ENCODE measurements around the gene MAP7.

Gene MAP7

GRCh38 chr6:136550330-136551071 lies at the start of gene MAP7:
TSS of gene MAP7 (minus strand) at chr6:136550422. CDS start at chr6:136550408, 14 bp downstream.
- H3K4me3 ChIP-seq (ENCODE audit: control insufficient read depth, low read depth, low read length) = peak within 1 kb of the TSS; percentile 52
- peak; percentile 38 for TF ChIP-seq CTCF (IDR thresholded peaks at IDR 0.05; ENCODE audit: control insufficient read depth, insufficient read depth, low read depth, low read length, missing control alignments)
- no peak for DNase-seq (ENCODE audit: low read depth)

- no peak for TF ChIP-seq CTCF (IDR thresholded peaks at IDR 0.05; ENCODE audit: control insufficient read depth, insufficient read depth, low read depth, low read length, missing control alignments)
- no peak overlapping the region for H3K4me3 ChIP-seq (ENCODE audit: control insufficient read depth, low read depth, low read length)
- DNase-seq (ENCODE audit: low read depth) = no peak
These were observed 49.2 kb upstream of the MAP7 start for GRCh38 chr6:136599329-136600011.

- DNase-seq (ENCODE audit: low read depth) = no peak
These were observed 47.8 kb upstream of the MAP7 start for GRCh38 chr6:136598048-136598447.

GRCh38 chr6:136594671-136595070 lies 44.4 kb upstream of the MAP7 start:
- TF ChIP-seq CTCF (IDR thresholded peaks at IDR 0.05; ENCODE audit: control insufficient read depth, insufficient read depth, low read depth, low read length, missing control alignments) = no peak
- no peak for DNase-seq (ENCODE audit: low read depth)
- H3K4me3 ChIP-seq (ENCODE audit: control insufficient read depth, low read depth, low read length) = no peak overlapping the region

More at GRCh38 chr6:136598048-136598447, 47.8 kb upstream of the MAP7 start:
- no peak for TF ChIP-seq CTCF (IDR thresholded peaks at IDR 0.05; ENCODE audit: control insufficient read depth, insufficient read depth, low read depth, low read length, missing control alignments)
- H3K4me3 ChIP-seq (ENCODE audit: control insufficient read depth, low read depth, low read length) = no peak overlapping the region

- peak; percentile 99 for DNase-seq (ENCODE audit: low read depth)
- H3K4me3 ChIP-seq (ENCODE audit: control insufficient read depth, low read depth, low read length) = no peak overlapping the region
- TF ChIP-seq CTCF (IDR thresholded peaks at IDR 0.05; ENCODE audit: control insufficient read depth, insufficient read depth, low read depth, low read length, missing control alignments) = no peak
These were observed 43.7 kb upstream of the MAP7 start for GRCh38 chr6:136593748-136594490.

GRCh38 chr6:136592930-136593673 lies 42.9 kb upstream of the MAP7 start:
- DNase-seq (ENCODE audit: low read depth) = peak; percentile 52
- no peak for TF ChIP-seq CTCF (IDR thresholded peaks at IDR 0.05; ENCODE audit: control insufficient read depth, insufficient read depth, low read depth, low read length, missing control alignments)
- H3K4me3 ChIP-seq (ENCODE audit: control insufficient read depth, low read depth, low read length) = no peak overlapping the region

Data from AG09309 (cell line).